GM19397 (cell line): ENCODE data around the gene MBTPS1.

Experiments used
- ATAC-seq: cut with Tn5 transposase; IDR thresholded peaks from one replicate; pipeline ENCODE4 v1.9.1; 2021; ENCODE audit warnings: mild to moderate bottlenecking, moderate library complexity; ENCODE audit not compliant: unreplicated experiment

Gene MBTPS1

DNA sequence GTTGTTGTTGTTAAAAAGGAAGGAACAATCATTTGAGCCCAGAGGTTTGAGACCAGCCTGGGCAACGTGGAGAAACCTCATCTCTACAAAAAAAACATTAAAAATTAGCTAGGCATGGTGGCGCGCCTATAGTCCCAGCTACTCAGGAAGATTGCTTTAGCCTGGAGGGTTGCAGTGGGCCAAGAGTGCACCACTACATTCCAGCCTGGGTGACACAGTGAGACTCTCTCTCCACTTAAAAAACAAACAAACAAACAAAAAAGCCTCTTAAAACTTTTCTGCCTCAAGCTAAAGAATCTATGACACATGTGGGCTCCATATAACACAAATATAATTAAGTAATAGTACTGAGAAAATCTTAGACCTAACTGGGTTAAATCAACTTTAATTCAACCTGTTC lies 12.5 kb downstream of the MBTPS1 start:
- no peak for ATAC-seq

DNA sequence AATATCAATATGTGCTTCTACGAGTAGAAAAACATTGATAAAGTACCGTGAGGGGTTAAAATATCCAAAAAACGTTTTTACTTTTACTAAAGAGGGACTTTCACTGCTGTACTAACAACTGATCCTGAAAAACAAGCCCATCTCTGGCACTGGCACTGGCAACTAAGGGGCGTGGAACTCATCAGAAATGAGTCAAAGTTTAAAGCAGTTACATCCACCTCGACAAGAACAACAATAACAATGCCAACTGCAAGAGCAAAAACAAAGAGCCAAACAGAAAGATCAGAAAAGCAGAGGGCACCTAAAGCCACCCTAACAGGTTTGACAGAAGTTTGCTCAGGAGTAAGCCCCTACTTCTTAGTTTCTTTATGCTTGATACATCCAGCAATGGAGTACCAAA lies 13.1 kb downstream of the MBTPS1 start:
- no peak for ATAC-seq

DNA sequence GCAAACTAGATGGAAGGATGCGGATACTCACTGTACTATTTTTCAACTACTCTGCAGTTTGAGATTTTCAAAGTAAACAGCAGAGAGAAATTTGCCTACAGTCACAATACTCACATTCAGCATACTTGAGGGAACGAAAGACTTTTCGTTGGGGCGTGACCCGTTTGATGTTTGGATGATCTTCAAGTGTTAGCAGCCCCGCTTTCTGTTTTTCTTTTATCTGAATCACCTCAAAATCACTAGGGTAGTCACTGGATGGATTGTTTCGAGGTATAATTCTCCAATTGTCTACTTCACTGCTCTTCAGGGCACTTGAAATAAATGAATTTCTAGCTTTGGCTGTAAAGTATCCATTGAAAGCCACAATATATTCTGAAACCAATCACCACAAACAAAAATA lies 17.8 kb downstream of the MBTPS1 start:
- no peak for ATAC-seq

DNA sequence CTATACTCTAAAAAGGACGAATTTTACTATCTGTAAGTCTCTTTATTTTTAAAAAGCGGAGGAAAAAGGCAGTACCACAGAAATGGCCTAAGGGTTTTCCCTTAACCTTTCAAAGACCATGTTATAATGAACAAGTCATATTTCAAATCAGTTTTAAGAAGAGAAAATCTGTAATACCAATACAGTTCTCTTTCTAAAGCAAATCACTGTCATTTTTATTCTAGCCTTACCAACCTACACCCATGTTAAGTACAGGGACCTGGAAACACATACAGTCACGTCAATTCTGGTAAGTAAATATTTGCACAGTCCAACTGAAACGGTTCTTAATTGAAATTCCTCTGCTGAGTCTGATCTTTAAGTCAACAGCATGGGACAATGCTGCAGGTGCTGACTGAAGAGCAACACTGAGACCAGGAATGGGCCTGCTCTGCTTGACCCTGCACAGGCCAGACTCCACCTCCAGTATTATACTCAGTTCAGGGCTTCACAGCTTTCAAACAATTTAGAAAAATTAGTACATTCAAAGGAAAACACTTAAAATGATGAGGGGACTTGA lies 20.2 kb downstream of the MBTPS1 start:
- ATAC-seq, result no peak

DNA sequence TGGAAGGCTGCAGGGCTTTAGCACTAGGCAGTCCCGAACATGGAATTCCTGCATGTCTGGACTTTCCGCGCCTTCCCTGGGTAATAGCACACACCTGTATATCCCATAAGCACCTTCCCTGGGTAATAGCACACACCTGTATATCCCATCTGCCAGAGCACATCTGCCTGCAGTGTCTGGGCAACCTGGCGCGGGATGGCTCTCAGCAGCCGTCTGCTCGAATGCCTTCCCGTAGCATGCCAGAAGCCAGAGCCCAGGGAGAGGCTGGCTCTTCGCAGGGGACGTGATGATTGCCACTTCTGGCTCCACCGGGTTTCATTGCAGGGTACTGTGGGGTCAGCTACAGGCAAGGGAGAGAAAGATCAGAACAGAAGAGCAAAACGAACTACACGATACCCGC lies 21.3 kb downstream of the MBTPS1 start:
- no peak for ATAC-seq

DNA sequence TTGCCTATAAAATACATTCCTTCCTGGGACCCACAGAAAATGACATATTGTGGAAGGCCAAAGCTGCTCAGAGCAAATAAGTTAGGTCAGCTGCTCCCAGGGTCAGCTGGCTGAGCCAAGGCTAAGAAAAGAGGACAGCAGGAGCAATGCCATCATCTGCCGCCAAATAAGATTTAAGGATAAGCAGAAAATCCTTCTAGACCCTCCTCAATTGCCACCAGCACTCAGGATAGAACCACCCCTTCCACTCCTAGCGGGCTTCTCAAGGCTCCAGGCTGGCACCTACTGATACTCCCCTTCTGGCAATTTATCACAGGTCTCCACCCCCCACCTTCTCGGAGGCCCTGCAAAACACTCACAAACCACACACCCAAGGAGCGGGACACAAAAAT lies 22.9 kb downstream of the MBTPS1 start:
- no peak for ATAC-seq

DNA sequence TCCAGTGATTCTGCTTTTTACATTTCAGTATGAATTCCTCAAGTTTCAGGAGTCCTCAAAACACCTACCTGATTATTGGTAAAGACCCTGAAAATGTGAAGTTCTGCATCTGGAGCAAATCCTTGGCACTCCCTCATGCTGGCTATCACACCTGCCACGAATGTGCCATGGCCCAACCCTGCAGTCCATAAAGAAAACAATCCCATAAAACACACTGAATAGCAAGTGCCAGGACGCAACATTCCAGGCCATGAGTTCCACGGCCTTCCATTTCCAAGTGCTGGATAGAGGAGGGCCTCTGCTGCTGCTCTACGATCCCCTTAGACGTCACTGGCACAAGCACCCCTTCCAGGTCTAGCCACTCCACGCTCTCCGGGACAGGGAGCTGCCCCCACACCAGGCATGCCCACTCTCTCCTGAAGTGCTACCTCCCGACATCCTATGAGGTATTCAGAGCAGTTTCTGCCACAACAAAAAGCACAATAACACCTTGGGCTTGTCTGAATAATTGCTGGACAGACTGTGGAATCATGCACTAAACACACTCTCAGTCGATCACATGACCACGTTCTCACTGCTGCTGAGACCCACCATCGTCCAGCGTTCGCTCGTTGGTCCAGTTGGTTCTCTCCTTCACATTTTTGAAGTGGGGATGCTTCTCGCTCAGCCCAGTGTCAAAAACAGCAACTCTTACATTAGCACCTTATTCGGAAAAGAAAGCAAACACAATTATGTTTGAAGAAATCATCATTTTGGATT lies 23.4 kb downstream of the MBTPS1 start:
- no peak for ATAC-seq

DNA sequence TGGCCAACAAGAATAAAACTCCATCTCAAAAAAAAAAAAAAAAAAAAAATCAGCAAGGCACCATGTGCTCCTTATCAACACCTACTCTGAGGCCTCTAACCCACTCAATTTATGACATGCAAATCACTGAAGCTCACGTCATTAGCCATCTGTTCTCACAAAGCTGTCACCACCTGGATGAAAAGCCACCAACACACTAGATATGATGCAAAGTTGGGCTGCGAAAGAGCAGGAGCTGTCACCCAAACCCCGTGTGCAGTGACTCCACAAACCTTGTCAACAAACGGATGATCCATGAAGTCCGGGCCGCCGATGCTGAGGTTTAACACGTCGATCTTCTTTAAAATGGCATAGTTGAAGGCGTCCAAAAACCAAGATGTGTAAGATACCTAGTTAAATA lies 25.3 kb downstream of the MBTPS1 start:
- no peak for ATAC-seq

DNA sequence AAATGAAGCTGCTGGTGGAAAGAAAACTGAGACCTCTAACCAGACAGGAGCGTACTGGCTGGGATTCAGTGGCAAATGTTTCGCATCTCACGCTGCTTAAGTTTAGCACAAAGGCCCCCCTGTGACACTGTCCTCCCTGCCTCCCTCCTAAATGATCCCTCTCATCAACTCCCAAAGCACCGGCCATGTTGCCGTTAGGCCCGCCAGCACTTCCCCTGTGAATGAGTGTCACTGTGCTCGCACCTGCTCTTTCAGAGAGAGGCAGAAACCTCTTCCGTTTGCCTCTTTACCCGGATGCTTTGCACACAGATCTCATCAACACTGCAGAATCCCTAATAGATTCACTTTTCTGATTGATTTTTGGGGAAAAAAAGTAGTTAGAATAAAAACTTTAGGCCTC lies 26.5 kb downstream of the MBTPS1 start:
- no peak for ATAC-seq

DNA sequence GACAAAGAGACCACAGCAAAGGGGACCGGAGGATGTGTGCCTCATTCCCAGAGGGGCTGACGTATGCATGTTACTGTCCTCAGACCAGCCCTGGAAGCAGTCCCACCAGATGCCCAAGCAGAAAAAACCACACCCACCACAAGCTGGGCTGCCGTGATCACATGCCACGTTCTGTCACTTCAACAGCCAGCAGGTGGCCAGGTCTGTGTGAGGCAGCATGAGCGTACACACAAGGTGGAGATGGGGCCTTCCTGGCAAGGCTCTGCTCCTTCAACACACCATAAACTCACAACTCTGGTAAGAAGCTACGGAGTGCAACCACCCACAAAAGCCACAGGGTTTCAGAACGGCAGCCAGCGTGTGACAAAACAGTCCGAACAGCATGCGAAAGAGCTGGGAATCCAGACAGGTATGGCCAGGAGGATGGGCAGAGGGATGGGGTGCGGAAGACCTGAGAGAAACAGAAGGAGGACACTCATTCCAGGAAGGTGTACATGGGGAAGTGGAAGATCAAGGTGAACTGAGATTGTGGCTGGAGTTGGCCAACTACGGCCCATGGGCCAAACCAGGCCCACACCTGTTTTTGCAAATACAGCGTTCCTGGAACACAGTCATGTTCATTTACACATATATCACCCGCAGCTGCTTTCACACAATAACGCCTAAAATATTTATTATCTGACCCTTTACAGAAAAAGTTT lies 27.9 kb downstream of the MBTPS1 start:
- peak; percentile 82 for ATAC-seq

DNA sequence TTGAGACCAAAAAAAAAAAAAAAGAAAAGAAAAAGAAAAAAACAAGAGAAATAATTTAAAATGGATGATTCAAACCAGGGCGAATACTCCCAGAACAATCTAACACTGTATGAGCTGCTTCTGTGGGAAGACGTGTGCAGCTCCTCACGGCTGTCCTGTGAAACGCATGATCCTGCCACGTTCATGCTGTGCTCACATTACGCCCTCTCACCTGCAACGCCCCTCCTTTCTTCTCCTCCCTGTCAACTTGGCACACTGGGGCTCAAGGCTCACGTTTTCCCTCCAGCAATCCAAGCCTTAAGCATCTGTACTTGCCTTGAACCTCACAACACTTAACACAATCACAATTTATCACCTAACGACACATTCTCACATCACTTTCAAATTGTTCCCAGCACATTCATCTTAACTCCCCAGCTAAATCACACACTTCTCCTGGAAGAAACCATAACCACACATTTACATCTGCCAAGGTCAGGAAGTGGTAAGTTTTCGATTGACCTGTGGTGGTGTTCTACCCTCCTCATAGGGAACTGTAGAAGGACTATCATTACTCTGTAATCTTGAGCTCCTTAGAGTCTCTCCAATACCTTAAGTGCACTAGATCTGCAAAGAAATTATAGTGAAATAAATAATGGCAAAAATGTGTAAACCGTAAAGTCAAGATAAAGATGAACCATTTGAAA lies 29.1 kb downstream of the MBTPS1 start:
- no peak for ATAC-seq

DNA sequence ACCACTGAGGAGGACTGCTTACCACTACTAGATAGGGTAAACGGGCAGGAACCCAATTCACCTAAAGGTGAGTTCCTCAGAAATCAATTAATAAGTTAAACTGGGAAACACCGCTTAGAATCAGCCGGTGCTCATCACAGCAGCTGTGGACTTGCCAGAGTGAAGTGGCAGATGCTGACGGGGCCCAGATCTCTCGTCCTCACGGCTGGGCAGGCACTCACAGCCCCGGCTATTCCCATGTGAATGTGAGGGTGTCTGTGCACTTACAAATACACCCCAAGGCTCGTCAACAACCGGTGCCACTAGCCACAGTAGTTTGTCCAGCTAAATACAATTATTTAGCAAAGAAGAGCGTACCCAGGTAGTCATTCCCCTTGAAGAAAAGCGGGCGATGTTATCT lies 29.7 kb downstream of the MBTPS1 start:
- no peak for ATAC-seq

DNA sequence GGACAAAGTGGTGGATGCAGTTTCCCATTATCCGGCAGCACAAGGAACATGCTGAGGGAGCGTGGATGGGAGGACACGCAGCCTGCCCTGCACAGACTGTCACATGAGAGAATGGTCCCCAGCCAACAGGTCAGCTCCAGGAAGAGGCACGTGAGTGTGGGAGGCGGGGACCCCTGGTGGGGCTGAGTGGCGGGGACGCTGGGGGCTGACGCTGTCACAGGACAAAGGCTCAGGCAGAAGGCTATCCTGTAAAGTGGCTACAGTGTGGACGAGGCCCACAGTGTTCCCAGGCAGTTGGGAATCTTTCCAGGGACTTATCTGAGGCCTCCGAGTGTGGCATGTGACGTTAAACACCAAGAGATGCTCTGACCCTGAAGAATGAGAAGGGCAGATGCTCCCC lies 30.4 kb downstream of the MBTPS1 start:
- no peak for ATAC-seq

DNA sequence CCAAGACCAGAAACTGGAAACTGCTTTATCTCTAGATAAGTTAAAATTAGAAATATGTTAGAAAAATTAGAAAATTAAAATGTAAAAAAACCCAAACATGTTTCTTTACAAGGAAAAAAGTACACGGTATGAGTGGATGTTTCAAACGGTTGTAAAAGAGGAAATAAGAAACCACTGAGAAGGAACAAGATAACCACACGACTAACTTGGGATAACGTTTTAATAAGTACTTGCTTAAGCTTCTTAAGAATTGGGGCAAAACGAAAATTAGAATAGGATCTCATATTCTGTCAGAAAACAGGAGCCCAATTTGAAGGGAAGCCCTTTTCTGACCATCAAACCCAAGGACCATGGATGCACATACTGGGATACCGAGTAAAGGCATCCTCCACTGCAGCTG lies 31.0 kb downstream of the MBTPS1 start:
- ATAC-seq, result no peak

DNA sequence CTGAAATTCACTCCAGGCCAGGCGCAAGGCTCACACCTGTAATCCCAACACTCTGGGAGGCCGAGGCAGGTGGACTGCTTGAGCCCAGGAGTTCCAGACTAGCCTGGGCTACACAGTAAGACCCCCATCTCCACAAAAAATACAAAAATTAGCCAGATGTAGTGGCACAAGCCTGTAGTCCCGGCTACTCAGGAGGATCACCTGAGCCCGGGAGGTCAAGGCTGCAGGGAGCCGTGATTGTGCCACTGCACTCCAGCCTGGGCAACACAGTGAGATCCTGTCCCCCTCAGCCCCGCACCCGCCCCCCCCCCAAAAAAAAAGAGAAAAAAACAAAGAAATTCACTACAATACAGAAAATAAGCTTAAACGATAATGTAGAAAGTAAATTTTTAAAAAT lies 31.5 kb downstream of the MBTPS1 start:
- ATAC-seq, result no peak

DNA sequence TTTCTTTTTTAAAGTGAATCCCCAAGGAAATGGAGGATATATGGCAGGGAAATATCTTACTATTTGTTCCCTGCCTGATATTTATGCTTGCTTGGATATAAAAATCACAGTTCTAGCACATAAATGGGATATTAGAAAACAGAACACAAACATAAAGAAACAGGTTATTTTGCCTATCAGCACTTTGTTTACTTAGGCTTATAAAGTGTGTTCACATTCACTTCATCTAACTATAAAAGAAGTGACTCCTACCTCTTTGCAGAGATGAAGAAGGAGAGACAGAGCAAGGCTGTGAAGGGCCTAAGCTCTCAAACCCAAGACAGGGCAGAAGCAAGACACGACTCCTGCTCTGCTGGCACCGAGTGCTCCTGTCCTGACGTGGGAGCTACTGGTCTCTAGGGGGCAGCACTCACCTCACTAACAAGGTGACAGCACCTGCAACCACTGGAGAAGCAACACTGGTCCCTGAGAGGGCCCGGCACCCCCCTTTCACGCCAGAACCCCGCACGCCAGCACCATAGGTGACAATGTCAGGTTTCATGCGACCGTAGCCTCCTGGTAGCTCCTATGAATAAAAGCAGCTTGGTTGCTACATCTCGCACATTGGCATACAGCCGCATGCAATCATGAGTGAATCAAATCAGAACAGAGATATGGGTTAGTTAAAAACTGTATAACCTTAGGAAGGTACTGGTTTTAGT lies 32.0 kb downstream of the MBTPS1 start:
- no peak for ATAC-seq

DNA sequence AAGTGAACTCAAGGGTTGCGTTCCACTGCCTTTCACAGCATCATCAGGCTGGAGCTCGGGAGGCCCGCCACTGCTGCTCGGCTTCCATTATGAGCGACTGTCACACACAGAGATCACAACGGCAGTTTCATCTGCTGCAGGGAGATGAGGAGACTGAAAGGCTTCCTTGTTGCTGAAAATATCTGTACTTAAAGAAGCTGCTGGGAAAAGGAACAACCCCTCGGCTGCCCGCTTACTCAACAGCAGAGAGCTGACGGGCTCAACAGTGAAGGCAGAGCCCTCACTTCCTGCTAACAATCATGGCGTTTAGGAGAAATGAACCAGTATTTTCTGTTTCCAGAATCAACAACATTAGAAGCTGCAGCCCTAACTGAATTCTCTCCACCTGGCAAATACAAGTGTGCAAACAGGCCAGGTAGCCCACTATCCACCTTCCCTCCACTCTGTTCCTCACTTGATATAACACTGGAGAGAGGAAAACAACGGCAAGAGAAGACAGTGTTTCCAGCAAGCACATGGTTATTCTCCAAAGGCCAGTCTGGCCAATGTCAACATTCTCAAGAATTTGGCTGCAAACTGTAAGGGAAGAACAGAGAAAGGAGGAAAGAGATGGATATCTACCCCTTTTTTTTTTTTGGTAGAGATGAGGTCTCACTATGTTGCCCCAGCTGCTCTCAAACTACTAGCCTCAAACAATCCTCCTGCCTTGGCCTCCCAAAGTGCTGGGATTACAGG lies 33.7 kb downstream of the MBTPS1 start:
- ATAC-seq, result no peak

DNA sequence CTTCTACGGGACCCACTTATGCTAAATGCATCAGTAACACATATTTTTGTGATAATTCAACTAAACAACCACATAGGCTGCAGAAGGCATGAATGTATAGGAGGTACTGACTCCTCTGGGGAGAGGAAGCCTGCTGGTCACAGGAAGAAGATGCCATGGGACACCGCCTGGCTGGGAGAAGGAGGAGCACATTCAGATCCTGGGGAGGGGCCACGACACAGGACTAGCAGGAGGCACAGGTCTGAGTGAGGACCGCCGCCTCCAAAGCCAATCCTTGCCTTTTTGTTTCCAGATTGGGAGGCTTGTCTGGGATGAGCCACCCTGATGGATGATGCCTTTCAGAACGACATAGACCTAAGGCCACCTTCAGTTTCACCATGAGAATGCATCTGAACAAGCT lies 34.6 kb downstream of the MBTPS1 start:
- no peak for ATAC-seq

DNA sequence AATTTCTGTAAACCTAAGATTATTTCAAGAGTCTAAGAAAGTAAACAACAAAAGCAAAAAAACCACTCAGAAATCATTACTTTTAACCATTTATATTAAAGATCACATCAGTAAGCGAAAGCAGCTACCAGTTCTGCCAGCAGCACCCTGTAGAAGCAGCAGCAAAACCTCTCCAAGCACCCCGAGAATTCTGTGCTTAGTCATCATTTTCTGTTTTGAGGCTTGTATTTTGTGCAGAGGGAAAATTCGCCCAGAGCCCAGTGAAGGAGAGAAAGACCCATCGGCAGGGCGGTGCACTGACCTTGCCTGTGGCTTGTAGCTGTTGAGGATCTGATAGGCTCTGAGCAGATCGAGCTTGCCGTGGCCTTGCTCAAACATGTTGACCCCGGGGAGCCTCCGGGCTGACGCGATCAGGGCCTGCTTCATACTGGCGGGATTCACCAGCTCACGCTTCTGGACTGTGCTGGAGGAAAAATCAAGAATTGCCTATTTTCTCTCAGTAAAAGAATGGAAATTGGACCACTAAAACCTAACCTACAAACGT lies 35.2 kb downstream of the MBTPS1 start:
- no peak for ATAC-seq

DNA sequence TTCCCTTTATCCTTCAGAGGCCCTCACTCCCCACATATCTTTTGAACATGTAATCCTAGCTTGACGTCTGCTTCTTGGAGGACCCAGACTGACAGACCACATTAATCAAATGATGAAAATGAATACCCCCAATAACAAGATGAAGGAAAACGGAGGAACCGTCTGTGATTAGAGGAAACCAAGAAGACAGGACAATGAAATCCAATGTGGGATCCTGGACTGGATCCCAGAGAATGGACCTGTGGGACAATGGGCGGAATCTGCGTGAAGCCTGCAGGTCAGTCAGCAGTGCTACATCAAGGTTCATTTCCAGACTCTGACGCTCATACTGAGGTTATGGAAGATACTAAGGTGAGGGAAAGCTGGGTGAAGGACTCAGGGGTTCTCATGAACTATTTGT lies 35.9 kb downstream of the MBTPS1 start:
- no peak for ATAC-seq
